HG03442 (cell line): Measurements from ENCODE around the gene SLC39A5.
"Not testable (repeated sequence)": the region's sequence is repeated elsewhere in the genome, so short reads cannot be mapped to it uniquely, and the experiment has no call there.

ENCODE experiments used
- ATAC-seq: cut with Tn5 transposase; IDR thresholded peaks from one replicate; pipeline ENCODE4 v1.9.1; 2021; ENCODE audit warnings: mild to moderate bottlenecking, moderate library complexity; ENCODE audit not compliant: unreplicated experiment

The SLC39A5 gene, protein sequence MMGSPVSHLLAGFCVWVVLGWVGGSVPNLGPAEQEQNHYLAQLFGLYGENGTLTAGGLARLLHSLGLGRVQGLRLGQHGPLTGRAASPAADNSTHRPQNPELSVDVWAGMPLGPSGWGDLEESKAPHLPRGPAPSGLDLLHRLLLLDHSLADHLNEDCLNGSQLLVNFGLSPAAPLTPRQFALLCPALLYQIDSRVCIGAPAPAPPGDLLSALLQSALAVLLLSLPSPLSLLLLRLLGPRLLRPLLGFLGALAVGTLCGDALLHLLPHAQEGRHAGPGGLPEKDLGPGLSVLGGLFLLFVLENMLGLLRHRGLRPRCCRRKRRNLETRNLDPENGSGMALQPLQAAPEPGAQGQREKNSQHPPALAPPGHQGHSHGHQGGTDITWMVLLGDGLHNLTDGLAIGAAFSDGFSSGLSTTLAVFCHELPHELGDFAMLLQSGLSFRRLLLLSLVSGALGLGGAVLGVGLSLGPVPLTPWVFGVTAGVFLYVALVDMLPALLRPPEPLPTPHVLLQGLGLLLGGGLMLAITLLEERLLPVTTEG

DNA sequence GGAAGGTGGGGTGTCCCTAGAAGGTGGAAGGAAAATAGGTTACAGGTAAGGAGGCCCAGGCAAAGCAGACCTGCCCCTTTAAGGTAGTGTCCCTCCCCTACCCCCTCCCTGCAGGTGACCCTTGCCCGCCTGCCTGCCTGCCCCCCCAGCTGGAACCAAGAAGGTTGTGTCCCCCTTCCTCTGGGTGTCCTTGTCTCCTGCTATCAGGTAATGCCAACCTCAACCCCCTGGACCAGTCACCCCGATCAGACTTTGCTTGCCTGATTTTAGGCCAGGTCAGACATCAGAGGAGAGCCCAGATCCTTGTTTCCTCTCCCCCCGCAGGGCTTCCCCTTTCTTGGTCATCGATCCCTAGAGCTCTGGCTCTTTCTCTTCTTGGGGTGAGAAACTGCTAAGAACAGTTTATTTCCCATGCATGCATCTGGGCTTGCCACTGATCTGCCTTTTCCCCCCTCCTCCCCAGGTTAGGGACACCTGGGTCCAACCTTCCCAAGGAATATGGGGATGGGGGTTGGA lies at the start of gene SLC39A5:
SLC39A5 (plus strand) TSS at position 136 of the 516 bp plus-strand sequence. CDS start 1,224 bp downstream, outside the sequence.
- ATAC-seq: no peak

DNA sequence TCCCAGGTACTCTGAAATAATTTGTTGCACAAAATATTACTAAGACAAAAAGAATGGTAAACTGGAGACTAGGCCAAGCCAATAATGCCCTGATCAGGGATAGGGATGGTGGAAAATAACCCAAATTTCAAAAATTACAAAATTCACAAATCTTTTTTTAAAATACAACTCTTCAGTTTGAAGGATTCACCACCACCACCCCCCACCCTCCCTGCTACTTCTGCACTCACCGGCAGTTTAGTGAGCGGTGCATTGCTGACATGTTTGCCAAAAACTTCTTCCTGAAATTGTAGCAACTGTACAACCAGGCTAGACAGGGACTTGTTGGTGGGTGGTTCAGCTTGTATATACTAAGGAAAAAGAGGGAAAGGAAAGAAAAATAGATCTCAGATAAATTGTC lies 42.9 kb upstream of the SLC39A5 start:
- ATAC-seq: no peak

DNA sequence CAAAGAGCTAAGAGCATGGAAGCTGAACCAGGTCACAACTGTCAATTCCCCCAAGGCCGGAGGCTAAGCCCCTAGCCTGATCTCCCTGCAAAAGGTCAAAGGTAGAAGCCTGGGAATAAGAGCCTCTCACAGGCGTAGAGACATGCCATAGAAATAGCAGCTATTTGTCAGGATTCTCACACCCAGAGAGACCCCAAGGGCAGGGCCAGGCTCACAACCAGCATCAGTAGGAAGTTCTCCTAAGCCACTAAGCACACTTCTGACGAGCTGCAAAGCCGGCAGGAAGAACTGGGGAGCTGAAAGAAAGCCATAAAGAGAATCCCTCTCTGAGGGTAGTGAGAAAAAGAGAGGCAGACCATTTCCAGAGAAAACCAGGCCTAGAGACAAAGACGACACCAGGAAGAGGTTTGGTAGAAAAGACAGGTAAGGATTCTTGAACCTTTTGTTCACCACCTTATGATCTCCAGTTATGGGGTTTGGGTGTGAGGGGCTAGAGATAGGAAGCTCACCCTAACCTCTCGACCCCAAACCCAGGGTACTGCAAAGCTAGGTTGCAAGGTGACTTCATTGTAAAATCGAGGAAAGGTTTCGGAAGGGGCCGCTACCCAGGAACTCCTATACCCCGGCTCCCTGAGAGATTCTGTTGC lies 41.6 kb upstream of the SLC39A5 start:
- no peak for ATAC-seq

DNA sequence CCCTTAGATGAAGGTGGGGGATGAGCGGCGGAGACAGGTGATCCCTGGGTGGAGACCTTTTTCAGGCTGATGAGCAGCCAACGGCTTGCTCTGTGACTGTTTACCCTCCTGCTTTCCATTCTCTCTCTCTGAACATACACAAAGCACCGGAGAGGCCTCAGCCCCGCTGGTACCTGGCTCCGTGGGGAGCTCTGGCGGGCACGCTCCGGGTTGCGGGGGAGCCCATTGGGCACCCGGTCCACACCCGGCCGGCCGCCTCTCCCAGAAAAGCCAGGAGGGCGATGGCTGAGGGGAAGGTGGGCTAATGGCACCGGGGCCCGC lies 41.1 kb upstream of the SLC39A5 start:
- ATAC-seq: no peak

DNA sequence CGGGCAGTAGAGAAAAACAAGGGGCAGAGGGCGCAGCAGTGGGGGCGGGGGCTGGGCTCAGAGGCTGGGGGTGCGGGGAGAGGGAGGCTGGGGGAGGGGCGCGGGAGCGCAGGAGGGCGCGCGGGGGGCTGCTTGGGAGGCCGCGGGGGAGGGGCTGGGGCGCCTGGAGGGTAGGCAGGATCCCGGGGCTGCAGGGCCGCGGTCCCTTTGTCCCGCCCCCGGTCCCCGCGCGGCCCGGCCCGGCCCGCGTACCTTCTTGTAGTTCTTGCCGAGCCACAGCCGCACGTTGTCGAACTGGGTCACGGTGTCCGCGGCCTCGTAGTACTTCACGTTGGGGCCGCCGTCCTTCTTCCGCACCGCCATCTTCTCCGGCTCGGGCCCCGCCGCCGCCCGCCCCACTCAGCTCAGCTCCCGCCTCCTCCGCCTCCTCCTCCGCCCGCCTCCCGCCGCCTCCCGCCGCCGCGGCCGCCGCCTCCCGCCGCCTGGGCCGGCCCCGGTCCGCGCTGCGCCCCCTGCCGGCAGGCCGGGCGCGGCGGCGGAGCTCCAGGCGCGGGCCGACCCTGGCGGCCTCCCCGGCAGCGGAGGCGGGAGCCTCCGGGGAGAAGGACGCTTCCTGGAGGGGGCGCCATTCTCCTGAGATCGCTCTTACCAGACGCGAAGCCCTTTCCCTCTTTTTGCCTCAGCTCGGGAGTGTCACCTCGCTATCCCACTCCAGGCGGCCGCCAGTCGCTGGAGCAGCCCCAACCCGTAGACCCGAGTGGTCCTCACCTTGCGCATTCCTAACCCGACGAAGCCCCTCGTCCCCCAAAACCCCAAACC lies 40.5 kb upstream of the SLC39A5 start, which contains the start of gene SMARCC2:
SMARCC2 (minus strand) TSS at position 385 of the 819 bp plus-strand sequence; CDS start at position 363, 22 bp downstream.
- peak; percentile 73 for ATAC-seq

DNA sequence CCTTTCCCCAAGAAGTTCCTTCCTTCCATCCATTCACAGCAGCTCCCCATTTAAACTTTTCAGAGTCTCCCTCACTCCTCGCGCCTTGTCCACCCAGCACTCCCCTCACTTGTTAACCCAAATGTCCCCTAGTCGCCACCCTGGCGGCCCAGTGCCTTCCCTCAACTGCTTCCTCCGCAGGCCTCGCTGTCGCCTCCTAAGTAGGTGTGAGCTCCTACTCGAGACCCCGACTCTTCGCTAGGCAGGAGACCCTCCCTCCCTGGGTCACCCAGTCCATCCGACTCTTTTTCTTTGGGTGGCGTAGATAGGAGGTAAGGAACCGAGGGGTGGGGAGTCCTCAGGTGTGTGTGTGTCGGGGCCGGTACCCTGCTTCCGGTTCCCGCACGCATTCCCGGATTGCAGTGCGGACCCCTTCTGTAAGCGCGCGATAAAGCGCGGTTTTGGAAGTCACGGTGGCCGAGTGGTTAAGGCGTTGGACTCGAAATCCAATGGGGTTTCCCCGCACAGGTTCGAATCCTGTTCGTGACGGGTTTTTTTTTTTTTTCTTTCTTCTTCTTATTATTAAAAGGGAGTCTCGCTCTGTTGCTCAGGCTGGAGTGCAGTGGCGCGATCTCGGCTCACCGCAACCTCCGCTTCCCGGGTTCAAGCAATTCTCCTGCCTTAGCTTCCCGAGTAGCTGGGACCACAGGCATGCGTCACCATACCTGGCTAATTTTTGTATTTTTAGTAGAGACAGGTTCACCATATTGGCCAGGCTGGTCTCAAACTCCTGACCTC lies 39.7 kb upstream of the SLC39A5 start:
- ATAC-seq: peak; percentile 30

DNA sequence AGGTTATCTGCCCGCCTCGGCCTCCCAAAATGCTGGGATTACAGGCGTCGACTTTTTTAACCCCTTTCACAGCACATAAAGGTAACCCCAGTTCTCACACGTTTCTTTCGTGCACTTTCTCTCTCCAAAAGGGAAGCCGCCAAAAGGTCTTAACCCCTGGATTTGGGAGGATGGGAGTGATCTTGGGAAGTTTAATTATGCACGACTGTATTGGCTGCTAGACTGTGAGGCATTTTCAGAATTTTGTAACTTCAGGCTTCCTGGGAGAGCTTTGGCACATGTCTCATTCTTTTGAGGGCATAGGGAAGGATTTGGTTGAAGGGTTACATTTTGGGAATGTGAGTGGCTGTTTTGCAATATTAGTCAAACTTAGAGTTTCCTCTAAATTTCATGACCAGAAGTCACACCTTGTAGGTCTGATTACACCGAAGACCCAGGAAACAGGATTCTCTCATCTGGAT lies 39.1 kb upstream of the SLC39A5 start:
- ATAC-seq: no peak

DNA sequence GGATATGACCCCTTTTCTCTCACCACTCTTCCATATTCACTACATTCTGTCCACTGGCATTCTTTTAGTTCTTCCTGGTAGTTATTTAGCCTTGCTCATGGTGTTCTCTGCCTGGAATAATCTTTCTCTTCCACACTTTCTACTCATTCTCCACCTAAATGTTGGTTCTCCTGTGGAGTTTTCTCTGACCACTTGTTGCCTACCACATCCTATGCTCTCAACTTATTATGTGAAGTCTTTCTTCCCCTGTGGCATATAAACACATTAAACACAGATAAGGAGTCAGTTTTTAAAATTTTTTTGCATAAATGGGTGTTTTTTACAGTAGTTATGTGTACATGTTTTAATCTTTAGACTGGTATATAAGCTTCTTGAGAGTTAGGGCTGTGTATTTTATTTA lies 37.3 kb upstream of the SLC39A5 start:
- ATAC-seq: no peak

DNA sequence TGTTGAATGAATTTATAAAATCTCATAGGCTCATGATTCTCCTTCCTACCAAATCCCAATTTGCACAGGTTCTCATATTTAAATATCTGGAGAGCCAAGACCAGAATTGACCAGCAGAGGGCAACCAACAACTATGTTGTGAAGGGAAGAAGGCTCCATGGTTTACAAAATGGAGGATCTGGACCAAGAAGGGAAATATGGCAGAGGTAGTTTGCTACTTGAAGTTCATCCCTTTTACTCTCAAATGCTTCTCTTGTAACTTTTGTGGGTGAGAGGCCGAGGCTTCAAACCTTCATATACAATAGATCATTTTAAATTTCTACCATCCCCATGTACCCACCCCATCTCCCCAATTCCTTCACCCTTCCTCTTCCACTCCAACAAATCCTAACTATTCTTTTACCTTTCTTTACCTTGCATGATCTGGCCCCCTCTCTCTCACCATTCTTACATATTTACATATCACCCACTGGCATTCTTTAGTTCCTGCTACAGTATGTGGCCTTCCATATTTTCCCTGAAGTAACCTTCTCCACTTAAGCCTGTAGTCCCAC lies 36.7 kb upstream of the SLC39A5 start:
- ATAC-seq: no peak

DNA sequence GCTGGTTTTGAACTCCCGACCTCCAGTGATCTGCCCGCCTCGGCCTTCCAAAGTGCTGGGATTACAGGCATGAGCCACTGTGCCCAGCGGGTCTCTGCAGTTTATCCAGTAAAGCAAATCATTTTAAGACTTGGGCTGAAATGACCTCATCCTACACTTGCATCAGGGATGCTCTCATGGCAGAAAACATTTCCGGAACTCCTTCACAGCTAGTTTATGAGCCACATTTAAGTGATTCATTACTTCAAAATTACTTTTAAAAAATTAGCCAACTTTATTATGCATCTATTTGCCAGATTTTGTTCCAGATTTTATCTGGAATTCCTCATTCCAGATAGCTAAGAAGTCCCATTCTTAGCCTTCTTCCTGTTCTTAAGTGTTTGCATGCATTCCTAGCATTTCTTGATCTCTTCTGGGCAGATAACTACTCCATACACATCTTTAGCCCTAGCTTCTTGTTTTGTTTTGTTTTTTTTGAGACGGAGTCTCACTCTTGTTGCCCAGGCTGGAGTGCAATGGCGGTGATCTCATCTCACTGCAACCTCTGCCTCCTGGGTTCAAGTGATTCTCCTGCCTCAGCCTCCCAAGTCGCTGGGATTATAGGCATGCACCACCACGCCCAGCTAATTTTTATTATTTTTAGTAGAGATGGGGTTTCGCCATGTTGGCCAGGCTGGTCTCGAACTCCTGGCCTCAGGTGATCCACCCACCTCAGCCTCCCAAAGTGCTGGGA lies 32.9 kb upstream of the SLC39A5 start:
- ATAC-seq: not testable (repeated sequence)

DNA sequence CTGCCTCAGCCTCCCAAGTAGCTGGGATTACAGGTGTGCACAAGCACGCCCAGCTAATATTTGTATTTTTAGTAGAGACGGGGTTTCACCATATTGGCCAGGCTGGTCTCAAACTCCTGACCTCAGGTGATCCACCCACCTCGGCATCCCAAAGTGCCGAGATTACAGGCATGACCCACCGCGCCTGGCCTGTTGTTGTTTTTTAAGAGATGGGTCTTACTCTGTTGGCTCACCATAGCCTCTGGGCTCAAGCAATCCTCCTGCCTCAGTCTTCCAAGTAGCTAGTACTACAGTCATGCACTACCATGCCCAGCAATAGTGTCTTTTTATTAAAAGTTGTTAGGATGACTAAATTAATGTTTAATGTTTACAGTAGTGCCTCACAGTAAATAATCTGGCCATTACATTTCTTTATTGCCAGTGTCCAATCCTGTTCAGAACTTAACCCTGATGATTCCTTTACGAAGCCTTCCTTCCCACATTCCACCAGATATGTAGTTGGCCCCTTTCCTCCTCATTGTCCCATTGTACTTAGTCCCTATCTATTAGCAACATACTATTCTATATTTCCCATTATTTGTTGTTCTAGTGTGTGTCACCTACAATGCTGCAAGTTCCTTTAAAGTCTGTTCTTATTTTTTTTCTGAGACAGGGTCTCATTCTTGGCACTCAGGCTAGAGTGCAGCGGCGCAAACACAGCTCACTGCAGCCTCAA lies 31.8 kb upstream of the SLC39A5 start:
- ATAC-seq: no peak

DNA sequence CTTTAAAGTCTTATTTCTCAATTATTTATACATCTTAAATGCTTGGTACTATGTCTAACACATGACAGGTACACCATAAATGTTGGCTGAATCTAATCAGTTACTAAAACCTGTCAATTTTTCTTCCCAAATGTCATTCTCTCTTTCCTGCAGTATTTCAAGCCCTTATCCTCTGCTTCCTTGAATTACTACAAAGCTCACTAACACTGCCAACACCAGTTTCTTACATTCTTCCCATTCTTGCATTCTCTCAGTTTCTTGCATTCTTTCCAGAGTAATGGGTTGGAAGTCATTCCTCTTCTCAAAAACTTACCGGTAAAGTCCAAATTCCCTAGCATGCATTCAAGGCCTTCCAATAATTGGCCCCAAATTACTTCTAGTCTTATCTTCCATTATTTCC lies 31.0 kb upstream of the SLC39A5 start:
- no peak for ATAC-seq

DNA sequence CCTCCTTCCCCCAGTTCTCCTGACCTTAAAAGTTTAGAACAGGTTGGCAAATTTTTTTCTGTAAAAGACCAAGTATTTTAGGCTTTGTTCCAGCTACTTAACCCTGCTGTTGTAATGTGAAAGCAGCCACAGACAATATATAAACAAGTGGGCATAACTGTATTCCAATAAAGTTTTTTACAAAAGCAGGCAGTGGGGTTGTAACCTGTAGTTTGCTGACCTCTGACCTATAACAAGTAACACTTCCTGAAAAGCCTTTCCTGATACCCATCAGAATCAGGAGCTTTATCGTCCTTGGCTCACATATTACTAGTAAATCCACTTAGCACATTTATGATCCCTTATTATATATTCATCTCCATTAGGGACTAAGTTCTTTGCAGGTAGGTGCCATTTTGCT lies 27.5 kb upstream of the SLC39A5 start:
- no peak for ATAC-seq

DNA sequence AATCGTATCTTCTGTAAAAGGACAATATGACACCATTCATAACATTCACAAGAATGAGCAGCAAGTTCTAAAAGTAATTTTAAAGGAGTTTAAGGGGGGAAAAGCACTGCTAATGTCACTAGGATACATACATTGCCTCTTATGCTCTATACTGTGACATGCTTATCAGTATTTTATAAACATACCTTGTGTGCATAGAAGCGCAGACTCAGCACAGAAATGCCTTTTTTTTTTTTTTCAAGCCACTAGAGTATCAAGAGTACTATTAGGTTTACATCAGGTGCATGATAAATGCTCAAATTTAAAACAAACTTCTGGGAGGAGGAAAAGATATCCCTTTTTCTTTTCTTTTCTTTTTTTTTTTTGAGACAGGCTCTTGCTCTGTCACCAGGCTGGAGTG lies 27.0 kb upstream of the SLC39A5 start:
- no peak for ATAC-seq

DNA sequence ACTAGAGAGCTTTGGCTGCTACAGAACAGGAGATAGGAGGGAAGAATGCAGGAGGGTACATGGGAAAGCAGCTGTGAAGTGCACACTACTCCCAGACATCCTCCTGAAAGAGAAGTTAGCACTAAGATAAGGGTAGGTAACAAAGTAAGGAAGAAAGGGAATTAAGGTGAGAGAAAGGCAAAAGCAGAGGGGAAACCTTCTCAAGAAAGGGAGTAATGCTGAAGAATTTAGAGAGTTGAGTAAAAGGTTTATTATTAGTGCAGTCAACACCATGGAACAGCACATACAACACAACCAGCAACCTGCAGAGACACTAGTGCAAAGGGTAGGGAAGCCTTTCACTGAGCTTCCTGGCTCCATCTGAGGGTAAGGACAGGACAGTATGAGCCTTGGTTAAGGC lies 25.6 kb upstream of the SLC39A5 start:
- no peak for ATAC-seq

DNA sequence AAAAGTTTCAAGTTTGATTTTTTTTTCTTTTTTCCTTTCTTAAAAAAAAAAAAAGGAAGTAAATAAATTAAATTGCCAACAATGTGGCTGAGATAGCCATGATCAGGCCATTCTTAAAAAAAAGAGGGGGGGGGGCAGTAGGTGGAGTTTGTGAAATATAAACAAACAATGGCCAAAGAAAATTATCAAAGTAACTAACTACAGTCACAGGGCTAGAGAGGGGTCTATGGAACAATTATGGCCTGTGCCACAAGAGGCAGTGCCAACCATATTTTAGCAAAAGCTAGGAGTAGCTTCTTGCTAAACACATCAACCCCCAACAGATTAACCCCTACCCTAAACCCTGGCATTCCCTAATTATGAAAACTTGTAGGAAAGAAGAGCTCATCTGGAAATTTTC lies 24.4 kb upstream of the SLC39A5 start:
- no peak for ATAC-seq

DNA sequence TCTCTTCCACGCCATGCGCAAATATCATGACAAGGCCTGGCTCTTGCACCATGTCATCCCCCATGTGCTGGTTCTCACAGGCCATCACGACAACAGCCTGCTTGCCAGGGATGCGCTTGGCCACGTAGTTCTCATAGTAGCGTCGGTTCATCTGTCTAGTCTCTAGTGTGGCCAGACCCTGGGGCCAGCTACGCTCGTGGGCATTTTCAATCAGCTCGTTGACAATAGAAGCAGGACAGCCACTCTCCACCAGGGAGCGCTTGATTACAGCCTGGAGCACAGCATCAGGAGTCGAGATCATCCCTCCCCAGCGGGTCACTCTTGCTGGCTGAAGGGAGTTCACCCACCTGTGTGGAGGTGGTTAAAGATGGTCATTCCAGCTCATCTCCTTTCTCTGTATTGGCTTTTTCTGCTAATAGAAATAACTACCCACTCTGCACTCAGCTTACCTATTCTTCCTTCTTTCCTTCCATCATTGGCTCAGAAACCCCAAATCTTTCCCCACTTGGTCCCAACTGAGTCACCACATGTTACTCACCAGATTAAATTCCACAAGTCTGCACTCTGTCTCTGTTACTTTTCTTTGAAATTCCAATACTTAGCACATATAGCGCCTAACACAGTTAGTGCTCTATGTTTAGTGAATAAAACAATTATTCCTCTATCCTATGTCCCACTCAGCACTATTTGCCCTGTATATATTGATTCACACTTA lies 23.2 kb upstream of the SLC39A5 start:
- no peak for ATAC-seq

DNA sequence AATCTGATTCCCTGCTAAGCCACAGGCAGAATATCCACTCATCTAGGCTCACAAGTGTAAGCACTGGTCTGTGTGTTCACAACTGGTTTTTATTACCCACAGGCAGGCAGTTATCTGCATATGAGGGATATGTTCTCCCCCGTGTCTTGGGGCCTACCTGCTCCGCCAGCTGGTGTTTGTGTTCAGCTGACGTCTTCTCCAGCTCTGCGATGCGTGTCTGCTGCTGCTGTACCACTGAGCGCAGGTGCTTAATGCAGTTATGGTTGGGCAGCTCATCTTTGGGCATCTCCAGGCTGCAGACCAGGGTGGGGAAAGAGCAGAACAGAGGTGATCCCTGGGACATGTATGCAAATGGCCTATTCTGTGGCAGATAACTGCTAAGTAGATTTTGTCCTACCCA lies 21.8 kb upstream of the SLC39A5 start:
- ATAC-seq: no peak
